KOPT-K1 (cell line): ENCODE data around the gene GAS5.
"Not testable (repeated sequence)": the region's sequence is repeated elsewhere in the genome, so short reads cannot be mapped to it uniquely, and the experiment has no call there.

Experiments
- H3K27ac ChIP-seq: fragments of 200-600 bp; sonication (generic); 2 replicates; pipeline ENCODE4 v1.5.1; 2016; ENCODE audit warnings: antibody characterized with exemption, mild to moderate bottlenecking, low read depth, low read length; ENCODE audit not compliant: poor library complexity, severe bottlenecking
- H3K36me3 ChIP-seq: fragments of 200-600 bp; sonication (generic); 2 replicates; pipeline ENCODE4 v1.5.1; 2017; ENCODE audit warnings: antibody characterized with exemption, mild to moderate bottlenecking, low read length, moderate library complexity; ENCODE audit not compliant: insufficient read depth
- H3K9me3 ChIP-seq: fragments of 200-600 bp; sonication (generic); 2 replicates; pipeline ENCODE4 v1.5.1; 2017; ENCODE audit warnings: antibody characterized with exemption, low read length, mild to moderate bottlenecking; ENCODE audit not compliant: insufficient read depth, poor library complexity, severe bottlenecking

GAS5 gene

DNA sequence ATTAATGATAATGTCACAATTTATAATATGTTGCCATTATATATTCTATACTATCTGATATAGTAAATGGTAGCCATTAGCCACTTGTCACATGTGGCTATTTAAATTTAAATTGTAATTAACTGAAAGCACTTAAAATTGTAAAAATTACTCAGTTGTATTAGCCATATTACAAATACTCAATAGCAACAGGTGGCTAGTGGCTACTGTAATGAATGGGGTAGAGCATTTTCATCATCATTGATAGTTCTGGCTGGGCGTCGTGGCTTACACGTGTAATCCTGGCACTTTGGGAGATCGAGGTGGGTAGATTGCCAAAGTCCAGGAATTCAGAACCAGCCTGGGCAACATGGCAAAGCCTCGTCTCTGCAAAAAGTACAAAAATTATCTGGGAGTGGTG, 16.9 kb upstream of the GAS5 start:
- Histone ChIP-seq H3K9me3 (no peaks in the 10 kb centered on the region), H3K27ac (no peak overlapping the region), H3K36me3 (peaks cover 20% of the 10 kb centered on the region)

DNA sequence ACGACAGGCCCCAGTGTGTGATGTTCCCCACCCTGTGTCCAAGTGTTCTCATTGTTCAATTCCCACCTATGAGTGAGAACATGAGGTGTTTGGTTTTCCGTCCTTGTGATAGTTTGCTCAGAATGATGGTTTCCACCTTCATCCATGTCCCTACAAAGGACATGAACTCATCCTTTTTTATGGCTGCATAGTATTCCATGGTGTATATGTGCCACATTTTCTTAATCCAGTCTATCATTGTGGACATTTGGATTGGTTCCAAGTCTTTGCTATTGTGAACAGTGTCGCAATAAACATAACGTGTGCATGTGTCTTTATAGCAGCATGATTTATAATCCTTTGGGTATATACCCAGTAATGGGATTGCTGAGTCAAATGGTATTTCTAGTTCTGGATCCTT, 13.3 kb upstream of the GAS5 start:
- peaks cover 31% of the 10 kb centered on the region for H3K36me3 ChIP-seq
- not testable (repeated sequence) for H3K27ac ChIP-seq, H3K9me3 ChIP-seq

DNA sequence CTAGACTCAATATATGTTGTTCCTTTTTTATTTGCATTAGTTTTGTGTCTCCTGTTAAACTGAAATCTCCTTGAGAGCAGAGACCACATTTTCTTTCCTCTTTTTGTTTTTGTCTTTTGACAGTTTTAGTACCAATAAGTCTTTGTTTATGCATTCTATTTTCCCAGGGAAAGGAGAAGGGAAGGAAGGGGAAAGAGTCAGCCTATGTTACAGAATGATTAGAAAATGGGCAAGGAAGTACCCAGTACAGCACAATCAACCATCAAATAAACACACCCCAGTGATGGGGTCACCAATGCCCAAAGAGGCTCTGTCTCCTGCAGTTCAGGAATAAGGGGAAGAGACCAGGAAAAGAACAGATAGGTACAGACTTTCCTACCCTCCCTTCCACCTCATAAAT, 10.5 kb upstream of the GAS5 start:
- no peaks in the 10 kb centered on the region for H3K9me3 ChIP-seq
- H3K36me3 ChIP-seq = peaks cover 32% of the 10 kb centered on the region
- no peak overlapping the region for H3K27ac ChIP-seq

DNA sequence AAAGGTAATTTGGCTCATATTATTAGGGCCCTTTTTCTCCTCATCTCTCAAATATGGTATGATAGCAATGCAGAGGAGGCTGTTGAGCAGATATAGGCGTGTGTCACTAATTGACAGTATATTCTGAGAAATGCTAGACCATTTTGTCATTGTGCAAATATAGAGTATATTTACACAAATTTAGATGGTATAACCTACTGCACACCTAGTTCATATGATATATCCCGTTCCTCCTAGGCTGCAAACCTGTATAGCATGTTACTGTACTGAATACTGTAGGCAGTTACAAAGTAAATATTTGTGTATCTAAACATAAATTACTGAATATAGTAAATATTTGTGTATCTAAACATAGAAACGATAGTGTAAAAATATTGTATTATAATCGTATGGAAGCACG, 8.9 kb upstream of the GAS5 start:
- Histone ChIP-seq H3K27ac (no peak overlapping the region), H3K9me3 (no peaks in the 10 kb centered on the region), H3K36me3 (peaks cover 35% of the 10 kb centered on the region)

DNA sequence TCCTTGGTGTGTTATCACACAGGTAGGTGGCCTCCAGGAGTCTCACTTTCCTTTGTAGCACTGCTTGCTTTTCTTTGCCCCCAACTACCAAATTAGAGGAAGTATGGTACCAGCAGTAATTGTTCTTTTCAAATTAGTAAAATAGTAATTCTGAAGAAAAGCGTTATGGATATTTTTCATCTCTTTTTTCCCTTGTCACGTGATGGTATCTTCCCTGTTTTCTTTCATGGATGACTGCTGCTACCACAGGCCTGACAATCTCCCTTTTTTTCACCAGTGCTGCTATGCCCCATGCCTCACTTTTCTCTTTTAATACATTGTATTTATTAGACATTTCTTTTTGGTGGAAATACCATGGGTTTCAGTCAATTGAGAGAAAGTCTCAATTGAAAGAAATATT, 3.7 kb upstream of the GAS5 start:
- Histone ChIP-seq H3K9me3 (no peaks in the 10 kb centered on the region), H3K27ac (peak overlapping the region; percentile 56), H3K36me3 (peaks cover 30% of the 10 kb centered on the region)

DNA sequence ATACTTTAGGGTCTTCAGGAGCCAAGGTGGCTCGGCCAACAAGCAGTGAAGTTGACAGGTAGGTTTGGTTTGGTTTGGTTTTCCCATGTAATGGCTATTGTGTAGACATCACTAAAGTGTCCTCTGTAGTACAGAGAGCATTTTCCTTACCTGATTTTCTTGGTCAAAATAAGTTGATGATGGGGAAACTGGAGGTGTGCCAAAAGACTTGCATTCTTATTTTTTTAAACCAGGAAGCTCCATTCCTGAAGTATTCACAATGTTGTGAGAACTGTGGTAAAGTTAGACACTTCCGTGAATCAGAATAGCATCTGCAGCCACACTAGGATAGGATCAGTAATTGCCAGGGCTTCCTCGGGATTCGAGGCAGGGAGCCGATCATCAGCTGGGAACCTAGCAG, 3.3 kb upstream of the GAS5 start:
- H3K9me3 ChIP-seq = no peaks in the 10 kb centered on the region
- H3K27ac ChIP-seq = peak overlapping the region; percentile 56
- peaks cover 30% of the 10 kb centered on the region for H3K36me3 ChIP-seq

DNA sequence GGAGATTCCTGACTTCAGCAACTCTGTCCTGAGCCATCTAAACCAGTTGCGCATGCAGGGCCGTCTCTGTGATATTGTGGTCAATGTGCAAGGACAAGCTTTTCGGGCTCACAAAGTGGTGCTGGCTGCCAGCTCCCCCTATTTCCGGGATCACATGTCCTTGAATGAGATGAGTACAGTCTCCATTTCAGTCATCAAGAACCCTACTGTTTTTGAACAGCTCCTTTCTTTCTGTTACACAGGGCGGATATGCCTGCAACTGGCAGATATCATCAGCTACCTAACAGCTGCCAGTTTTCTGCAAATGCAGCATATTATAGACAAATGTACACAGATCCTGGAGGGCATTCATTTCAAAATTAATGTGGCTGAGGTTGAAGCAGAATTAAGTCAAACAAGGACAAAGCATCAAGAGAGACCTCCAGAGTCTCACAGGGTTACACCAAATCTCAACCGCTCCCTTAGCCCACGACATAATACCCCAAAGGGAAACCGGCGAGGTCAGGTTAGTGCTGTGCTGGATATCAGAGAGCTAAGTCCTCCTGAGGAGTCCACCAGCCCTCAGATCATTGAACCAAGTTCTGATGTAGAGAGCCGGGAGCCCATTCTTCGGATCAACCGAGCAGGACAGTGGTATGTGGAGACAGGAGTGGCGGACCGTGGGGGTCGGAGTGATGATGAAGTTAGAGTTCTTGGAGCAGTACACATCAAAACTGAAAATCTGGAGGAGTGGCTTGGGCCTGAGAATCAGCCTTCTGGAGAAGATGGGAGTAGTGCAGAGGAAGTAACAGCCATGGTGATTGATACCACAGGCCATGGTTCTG, 2.7 kb upstream of the GAS5 start:
- Histone ChIP-seq H3K9me3 (no peaks in the 10 kb centered on the region), H3K27ac (peak overlapping the region; percentile 56), H3K36me3 (peaks cover 30% of the 10 kb centered on the region)

DNA sequence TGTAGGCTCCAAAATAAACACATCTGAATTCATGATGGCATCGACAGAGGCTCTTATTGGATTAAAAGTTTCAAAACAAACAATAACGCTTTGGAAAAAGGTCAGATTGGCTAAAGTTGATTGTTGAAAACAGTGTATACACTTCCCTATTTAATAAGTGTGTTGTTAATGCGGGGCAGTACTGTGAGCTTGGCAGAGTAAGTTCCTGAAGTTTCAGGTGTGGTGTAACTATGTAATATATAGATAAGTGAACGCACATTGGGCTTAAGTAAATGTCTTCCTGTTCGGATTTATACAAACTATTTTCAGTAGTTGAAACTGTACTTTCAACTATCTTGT, 1.2 kb upstream of the GAS5 start:
- Histone ChIP-seq H3K9me3 (no peaks in the 10 kb centered on the region), H3K36me3 (peaks cover 43% of the 10 kb centered on the region), H3K27ac (peak overlapping the region; percentile 93)

DNA sequence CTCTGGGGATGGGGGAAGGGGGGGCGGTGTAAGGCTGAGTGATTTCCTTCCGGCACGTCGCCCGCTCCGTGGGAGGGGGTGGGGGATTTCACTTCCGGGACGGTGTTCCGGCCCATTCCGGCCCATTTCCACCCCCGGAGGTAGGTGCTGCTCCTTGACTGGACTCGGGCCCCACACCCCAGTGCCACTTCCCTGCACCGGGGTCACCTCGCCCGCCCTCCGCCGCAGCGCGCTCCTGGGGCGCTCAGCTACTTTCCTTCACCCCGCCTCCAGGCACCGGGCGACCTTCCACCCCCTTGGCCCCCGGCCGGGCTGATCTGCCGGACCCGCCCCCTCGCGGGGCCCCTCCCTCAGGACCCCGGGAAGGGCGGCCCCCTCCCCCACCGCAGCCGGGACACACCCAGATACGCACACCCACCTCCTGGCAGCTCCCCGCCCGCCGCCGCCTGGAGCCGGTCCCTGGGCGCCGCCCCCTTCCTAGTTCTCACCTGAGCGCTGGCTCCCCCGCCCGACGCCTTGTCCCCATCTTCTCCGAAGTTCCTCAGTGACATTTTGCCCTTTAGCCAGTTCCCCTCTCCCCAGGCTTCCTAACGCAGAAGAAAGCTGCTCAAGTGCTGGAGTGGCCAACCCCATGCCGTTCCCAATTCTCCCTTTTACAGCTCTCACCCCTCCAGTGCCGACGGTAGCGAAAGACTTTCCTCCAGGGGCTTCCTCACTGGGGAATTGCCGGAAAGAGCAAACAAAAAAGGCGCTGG, 654 bp upstream of the GAS5 start, which contains the start of gene ZBTB37:
Gene ZBTB37, plus strand, starts transcription at position 115 of the 755 bp plus-strand sequence. CDS start 1,846 bp downstream, outside the sequence.
- Histone ChIP-seq H3K9me3 (no peaks in the 10 kb centered on the region), H3K36me3 (peaks cover 49% of the 10 kb centered on the region), H3K27ac (peak within 1 kb of the TSS; percentile 93)

DNA sequence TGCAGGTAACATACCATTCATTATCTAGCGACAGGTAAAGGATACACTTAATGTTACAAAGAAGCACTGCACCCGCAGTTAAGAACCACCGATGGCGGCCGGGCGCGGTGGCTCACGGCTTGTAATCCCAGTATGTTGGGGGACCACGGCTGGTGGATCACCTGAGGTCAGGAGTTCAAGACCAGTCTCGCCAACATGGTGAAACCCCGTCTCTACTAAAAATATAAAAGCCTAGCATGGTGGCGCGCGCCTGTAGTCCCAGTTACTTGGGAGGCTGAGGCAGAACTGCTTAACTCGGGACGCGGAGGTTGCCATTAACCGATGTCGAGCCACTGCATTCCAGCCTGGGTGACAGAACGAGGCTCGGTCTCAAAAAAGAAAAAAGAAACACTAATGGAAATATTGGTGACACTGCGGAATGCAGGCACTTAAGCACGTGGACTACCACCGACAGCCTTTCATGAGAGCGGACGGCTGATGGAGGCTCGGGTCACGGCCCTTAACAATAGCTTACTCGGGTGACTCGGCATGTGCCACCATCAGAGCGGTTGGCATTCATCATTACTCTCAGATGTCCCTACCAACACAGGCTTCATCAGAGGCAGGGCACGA, 542 bp downstream of the GAS5 start:
- Histone ChIP-seq H3K27ac (peak overlapping the region; percentile 93), H3K9me3 (no peaks in the 10 kb centered on the region), H3K36me3 (peaks cover 58% of the 10 kb centered on the region)

DNA sequence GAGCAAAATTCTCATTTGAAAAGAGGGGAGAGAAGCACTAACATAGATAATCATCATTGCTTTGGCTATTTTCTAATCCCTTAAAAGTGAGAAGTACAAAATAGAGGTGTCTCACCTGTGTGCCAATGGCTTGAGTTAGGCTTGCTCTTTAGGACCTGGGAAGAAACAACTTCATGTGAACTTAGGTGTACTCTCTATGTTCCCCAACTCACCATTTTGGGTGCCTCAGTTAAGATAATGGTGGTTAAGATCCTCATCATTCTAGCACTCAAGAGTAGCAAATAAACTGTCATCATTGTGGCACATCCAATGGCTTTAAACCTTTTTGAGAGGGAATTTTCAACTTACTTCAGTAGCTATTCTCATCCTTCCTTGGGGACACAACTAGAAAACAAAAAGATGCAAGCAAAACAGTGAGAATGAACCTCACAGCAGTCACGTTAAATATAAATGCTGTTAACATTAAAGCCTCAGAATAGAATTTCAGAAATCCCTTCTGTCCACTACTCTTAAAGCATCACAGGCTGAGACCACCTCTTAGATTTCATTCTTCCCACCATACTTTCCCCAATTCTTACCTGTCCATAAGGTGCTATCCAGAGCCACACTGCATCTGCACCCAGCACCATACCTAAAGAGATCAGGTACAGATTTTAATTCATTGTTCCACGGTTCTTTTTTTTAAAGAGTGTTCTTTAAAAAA, 1.2 kb downstream of the GAS5 start:
- peak overlapping the region; percentile 93 for H3K27ac ChIP-seq

DNA sequence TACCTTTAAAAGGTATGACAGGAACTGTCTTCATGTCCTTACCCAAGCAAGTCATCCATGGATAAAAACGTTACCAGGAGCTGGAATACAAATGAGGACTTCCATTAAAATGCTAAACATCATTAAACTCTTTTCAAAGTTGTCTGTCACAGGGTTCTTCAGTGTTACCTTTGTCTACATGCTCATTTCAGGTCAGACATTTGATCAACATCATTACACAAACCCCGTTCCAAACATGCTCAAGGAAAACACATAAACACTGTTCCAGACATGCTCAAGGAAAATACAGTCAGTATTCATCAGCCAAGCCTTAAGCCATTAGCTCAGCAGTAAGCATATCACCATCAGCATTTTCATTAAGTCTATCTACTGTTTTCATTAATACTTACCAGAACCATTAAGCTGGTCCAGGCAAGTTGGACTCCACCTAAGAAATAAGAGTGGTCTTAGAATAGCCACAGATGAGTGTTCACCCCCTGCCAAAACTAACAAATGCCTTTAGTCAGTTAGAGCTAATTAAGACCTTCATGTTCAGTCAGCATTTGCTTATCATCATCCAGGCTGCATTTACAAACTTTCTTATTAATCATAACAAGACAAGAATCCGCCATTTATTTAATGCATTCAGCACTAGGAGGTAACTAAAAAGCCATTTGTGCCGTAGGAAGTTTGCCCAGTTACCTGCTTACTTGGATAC, 2.2 kb downstream of the GAS5 start:
- H3K36me3 ChIP-seq = peaks cover 69% of the 10 kb centered on the region
- peak overlapping the region; percentile 5 for H3K27ac ChIP-seq
- H3K9me3 ChIP-seq = no peaks in the 10 kb centered on the region

More for the DNA sequence above, 1.2 kb downstream of the GAS5 start:
- H3K9me3 ChIP-seq = no peaks in the 10 kb centered on the region
- peaks cover 64% of the 10 kb centered on the region for H3K36me3 ChIP-seq

DNA sequence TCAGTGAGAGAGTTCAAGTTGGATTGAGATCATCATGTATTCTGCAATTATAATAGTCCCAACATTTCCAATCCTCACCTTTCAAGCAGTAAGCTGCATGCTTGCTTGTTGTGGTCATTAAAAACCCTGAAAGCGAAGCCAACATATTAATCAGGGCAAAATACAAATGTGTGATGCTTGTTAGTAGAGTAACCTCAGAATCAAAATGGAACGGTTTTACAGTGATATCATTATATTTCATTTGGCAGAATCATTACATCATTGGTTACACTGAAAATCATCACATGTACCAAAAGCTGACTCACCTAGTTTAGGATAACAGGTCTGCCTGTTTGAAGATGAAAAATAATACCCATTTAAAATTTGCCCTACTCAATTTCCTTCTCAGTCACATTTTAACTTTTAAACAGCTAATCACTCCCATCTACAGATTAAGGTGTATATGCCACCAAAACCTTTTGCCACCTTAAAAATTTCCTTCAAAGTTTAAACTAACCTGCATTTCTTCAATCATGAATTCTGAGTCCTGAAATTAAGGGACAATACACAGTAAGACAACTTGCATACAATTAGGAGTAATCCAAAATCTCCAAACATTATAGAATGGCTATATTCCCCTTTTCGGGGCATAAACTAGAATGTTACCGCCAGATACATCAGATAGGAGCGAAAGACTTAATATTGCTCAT, 3.5 kb downstream of the GAS5 start:
- Histone ChIP-seq H3K27ac (peak overlapping the region; percentile 2), H3K36me3 (peaks cover 73% of the 10 kb centered on the region)

More for the DNA sequence above, 3.5 kb downstream of the GAS5 start:
- no peaks in the 10 kb centered on the region for H3K9me3 ChIP-seq
